Pancreas (tissue), 10 donors: Measurements from ENCODE around the gene OR1J4. TPM values are rescaled to one million over a fixed set of nuclear protein-coding genes. Genes with fewer than 3 reads are reported as not detected.

Experiments
- ATAC-seq, 4 donors: fragments of 200-7000 bp; cut with Tn5 transposase; one replicate each; pipeline versions ENCODE4 v1.8.0 to v1.9.1; 2020; ENCODE audit warnings: mild to moderate bottlenecking in 4 of 4, moderate library complexity in 4 of 4
- DNase-seq, 6 donors: peaks; one replicate each; pipeline ENCODE4 v3.0.0-alpha.2; 2020
- FAIRE-seq: peaks from 2 replicates; lab custom pipeline; 2012; peaks lifted over from hg19 to GRCh38; lab: Jason Lieb, UNC
- H3K27ac ChIP-seq, 4 donors: fragments of 200-600 bp; sonication (generic); 1 replicate in 3 of 4; 2 replicates in 1 of 4; pipeline versions ENCODE4 v1.5.0 to v1.8.0; 2020
- H3K27me3 ChIP-seq, 4 donors: fragments of 200-600 bp; one replicate each; pipeline ENCODE4 v1.8.0; 2021
- H3K36me3 ChIP-seq, 3 donors: fragments of 200-600 bp; sonication (generic) in 1 of 3; one replicate each; pipeline versions ENCODE4 v1.5.0 to v1.8.0; 2020 to 2021
- H3K4me1 ChIP-seq, 3 donors: fragments of 200-600 bp; one replicate each; pipeline ENCODE4 v1.8.0; 2021
- H3K4me3 ChIP-seq, 4 donors: fragments of 200-600 bp; sonication (generic) in 2 of 4; one replicate each; pipeline versions ENCODE4 v1.5.0 to v1.8.0; 2020 to 2021
- H3K9me3 ChIP-seq, 4 donors: fragments of 200-600 bp; one replicate each; pipeline ENCODE4 v1.8.0; 2021
- CTCF ChIP-seq, 4 donors: fragments of 200-600 bp; sonication (generic) in 3 of 4; IDR thresholded peaks; one replicate each; pipeline versions ENCODE4 v1.5.0 to v1.8.0; 2021; ENCODE audit warnings: antibody characterized with exemption in 4 of 4
- WGBS, 2 donors: extraction: QIAGEN DNeasy Blood & Tissue Kit; methylation state at CpG; one replicate each; pipeline ENCODE4 v1.1.7; 2013; 5-methylcytosine and 5-hydroxymethylcytosine counted together
- intact Hi-C, 3 donors: fragments of 100-400 bp; cut with DNase I; formaldehyde crosslinking; loops; one replicate each; pipeline versions ENCODE4 v1.11.1 to v1.14.2; 2022
- polyA plus RNA-seq, 2 donors: library from polyadenylated mRNA; stranded (reverse); fragments of 200-250 nt; gene quantifications; one replicate each; pipeline ENCODE4 v1.2.3, GENCODE V29; 2013
- total RNA-seq, 6 donors: library from RNA; stranded (reverse); fragmentation: NEBNext Ultra II Directional in 4 of 6; extraction: Animal tissue kit (Norgen Biotek cat#: 25700) in 4 of 6; gene quantifications; one replicate each; pipeline versions ENCODE4 v1.2.1 to v1.2.4, GENCODE V29; 2021 to 2023
- donor health status: healthy with polysubstance abuse.
- donor health status: DM: no; HTN: no; CAD: no; lungs with moderate emphysema.
- donor health status: DM: no; HTN: no; CAD: no.
- donor health status: control.
- donor health status: control.
- donor health status: Bipolar disorder and iron deficiency.
- donor health status: DM: yes; HTN: yes; CAD: no.
- donor health status: DM: no; HTN: no; CAD: no.
- donor health status: DM: no; HTN: no; CAD: no.
- donor health status: DM: yes; HTN: yes; CAD: no.

OR1J4 gene
- total and polyA plus RNA-seq, 8 donors: not detected

- 79 to 84% methylated on average over 5 of the region's 5 CpGs for WGBS, 2 donors
- no peaks in the 10 kb centered on the region for H3K4me1 ChIP-seq
- no peak overlapping the region for H3K27ac ChIP-seq
- H3K4me3 ChIP-seq: no peak overlapping the region
- no peaks in the 10 kb centered on the region for H3K9me3 ChIP-seq
- intact Hi-C loops: no loop called here
- H3K27me3 ChIP-seq: no peaks in the 10 kb centered on the region
- no peaks in the 10 kb centered on the region for H3K36me3 ChIP-seq
- no peak for ATAC-seq
- no peak for FAIRE-seq
- TF ChIP-seq CTCF (IDR thresholded peaks at IDR 0.05): no peak
- no peak for DNase-seq
Measured at GRCh38 chr9:122479062-122479461, 39.9 kb upstream of the OR1J4 start.

GRCh38 chr9:122498883-122499288 is 20.1 kb upstream of the OR1J4 start:
- intact Hi-C loops: no loop called here
- Histone ChIP-seq H3K4me3 (no peak overlapping the region), H3K4me1 (no peaks in the 10 kb centered on the region), H3K27ac (no peak overlapping the region), H3K36me3 (no peaks in the 10 kb centered on the region), H3K27me3 (peaks cover 0 to 7% (median 3%) of the 10 kb centered on the region in 4 donors), H3K9me3 (no peaks in the 10 kb centered on the region)
- peak; percentile 38 to 76 (median 52) for ATAC-seq
- WGBS, 2 donors: 53 to 66% methylated on average over 2 of the region's 2 CpGs
- FAIRE-seq: no peak
- peak; percentile 33 to 54 (median 41) for TF ChIP-seq CTCF (IDR thresholded peaks at IDR 0.05)
- DNase-seq: peak in 1 of 6 donors; percentile 16

GRCh38 chr9:122506964-122507363 is 12.0 kb upstream of the OR1J4 start:
- Histone ChIP-seq H3K27me3 (no peaks in the 10 kb centered on the region), H3K4me1 (no peaks in the 10 kb centered on the region), H3K27ac (no peak overlapping the region), H3K9me3 (no peaks in the 10 kb centered on the region), H3K36me3 (no peaks in the 10 kb centered on the region), H3K4me3 (no peak overlapping the region)
- DNase-seq (no peak), FAIRE-seq (no peak), ATAC-seq (no peak)
- WGBS, 2 donors: 11 to 25% methylated on average over 2 of the region's 2 CpGs
- intact Hi-C loops: no loop called here
- no peak for TF ChIP-seq CTCF (IDR thresholded peaks at IDR 0.05)

GRCh38 chr9:122510502-122510901 is 8.4 kb upstream of the OR1J4 start, which contains the start of gene OR1J2:
TSS of gene OR1J2 (plus strand) at chr9:122510802. CDS start at chr9:122510802, 0 bp downstream.
- Histone ChIP-seq H3K27me3 (no peaks in the 10 kb centered on the region), H3K9me3 (no peaks in the 10 kb centered on the region), H3K27ac (no peak within 1 kb of the TSS), H3K4me1 (no peaks in the 10 kb centered on the region), H3K36me3 (no peaks in the 10 kb centered on the region), H3K4me3 (no peak within 1 kb of the TSS)
- no peak for TF ChIP-seq CTCF (IDR thresholded peaks at IDR 0.05)
- intact Hi-C loops: no loop called here
- no peak for DNase-seq
- no peak for FAIRE-seq
- ATAC-seq: no peak
- WGBS, 2 donors: 61 to 75% methylated on average over 6 of the region's 6 CpGs

GRCh38 chr9:122518226-122518625 is 715 bp upstream of the OR1J4 start:
- Histone ChIP-seq H3K27me3 (peaks cover 0 to 4% (median 0%) of the 10 kb centered on the region in 4 donors), H3K4me3 (no peak overlapping the region), H3K36me3 (no peaks in the 10 kb centered on the region), H3K27ac (no peak overlapping the region), H3K9me3 (no peaks in the 10 kb centered on the region), H3K4me1 (no peaks in the 10 kb centered on the region)
- no peak for TF ChIP-seq CTCF (IDR thresholded peaks at IDR 0.05)
- no peak for ATAC-seq
- intact Hi-C loops: no loop called here
- no peak for FAIRE-seq
- DNase-seq: no peak
- WGBS, 2 donors: 49 to 60% methylated on average over 2 of the region's 2 CpGs
